NCI-H2196 (cell line): Measurements from ENCODE around the gene NREP.
"Not testable (repeated sequence)": the region's sequence is repeated elsewhere in the genome, so short reads cannot be mapped to it uniquely, and the experiment has no call there.

Experiments used
- DNase-seq: peaks from one replicate; lab custom pipeline; 2025; ENCODE audit not compliant: unreplicated experiment; lab: John Stamatoyannopoulos, UW

The NREP gene

DNA sequence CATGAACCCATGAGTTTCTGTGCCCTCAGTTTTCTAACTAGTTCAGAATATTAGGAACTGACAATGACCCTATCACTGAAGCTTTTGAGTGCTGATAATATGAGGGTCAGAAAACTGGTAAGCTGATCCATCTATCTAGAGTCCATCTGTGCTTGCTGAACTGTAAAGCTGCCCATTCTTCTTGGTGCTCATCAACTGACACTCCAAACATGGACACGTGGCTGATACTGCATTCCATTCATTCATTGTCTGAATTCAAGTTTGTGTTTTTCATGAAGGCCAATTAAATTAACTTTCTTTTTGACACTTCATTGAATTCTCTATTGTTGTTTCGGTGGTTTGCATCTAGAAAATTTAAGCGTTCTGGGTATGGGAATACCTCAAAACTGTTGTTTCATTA, 17.6 kb downstream of the NREP start:
- no peak for DNase-seq

DNA sequence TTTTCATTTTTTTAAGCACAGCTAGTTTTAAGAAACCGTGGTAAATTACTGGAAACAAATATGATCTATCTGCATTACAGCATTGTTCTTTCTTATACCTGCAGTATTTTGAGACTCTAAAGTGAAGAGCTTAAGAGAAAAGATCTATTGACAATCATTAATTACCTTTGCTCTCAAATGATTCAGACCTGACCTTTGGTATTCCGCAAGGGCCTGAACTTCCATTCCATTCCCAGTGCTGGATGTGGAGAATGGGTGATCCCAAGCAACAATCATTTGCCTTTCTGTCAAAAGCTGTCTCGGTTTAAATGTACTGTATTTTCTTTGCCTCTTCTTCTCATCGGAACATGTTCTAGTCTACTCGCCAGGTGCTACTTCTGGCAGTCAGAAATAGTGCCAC, 18.9 kb downstream of the NREP start:
- no peak for DNase-seq

DNA sequence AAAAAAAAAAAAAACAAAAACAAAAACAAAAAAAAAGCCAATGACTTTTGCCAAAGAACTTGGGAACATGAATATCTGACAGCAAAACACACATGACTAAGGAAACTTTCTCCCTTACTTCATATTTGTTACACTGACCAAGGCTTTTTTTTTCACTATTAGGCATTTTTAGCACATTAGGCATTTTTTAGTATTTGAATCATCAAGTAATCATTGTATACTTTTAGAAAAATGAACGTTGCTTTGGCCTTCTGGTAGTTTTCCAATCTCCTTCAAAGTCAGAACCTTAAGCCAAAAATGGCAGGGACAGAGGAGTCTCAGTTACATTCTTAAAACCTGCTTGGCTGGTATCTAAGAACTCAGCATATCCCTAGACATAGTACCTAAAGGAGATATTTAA, 19.3 kb downstream of the NREP start:
- no peak for DNase-seq

DNA sequence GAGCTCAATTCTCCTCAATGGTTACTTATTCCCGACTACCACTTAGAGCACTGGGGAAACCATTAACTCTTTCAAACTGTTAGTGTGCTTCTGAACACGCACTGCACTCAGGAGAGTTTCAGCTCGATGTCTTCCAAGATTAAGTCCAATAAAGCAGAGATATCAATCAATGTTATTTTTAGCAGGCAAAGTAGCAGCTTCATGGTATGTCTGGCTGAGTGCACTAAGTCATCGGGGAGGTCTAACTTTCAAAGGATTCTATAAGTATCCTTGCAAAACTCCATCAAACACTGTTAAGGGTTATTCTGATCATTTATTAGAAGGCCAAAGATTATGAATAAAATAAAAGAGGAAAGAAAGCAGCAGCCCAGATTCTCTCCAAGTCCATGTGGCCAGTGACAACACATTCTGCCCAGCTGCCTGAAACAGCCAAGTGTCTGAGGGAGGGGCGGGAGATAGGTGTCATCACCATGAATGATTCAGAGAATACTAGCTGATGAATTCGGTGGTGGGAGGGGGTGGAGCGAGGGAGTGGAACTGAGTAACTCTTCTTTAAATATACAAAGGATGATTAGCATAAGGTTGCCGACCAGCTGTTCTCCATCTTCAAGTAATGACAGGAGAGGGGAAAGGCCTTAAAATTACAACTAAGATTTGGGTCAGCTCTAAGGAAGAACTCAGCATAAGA, 21.3 kb downstream of the NREP start:
- no peak for DNase-seq

DNA sequence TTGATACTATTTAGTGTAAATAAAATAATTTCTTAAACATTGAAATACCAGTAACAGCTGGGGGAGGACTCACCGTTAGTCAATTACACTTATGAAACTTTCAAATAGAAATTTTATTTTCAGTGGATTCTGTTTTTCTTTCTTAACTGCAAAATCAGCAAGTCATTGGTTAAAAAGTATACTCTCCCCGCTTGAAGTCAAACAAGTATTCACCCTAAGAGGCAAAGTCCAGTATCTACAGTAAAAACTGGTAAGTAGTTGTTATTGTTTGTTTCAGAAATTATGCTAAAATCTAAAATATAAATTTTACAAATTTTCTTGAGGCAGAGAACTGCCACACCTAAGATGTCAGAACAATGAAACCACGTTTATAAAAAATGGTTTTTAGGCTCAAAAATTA, 22.4 kb downstream of the NREP start:
- no peak for DNase-seq

- no peak for DNase-seq
Observed at GRCh38 chr5:111734013-111734412, 23.0 kb downstream of the NREP start.

- DNase-seq = no peak
Observed at GRCh38 chr5:111733571-111733970, 23.4 kb downstream of the NREP start.

DNA sequence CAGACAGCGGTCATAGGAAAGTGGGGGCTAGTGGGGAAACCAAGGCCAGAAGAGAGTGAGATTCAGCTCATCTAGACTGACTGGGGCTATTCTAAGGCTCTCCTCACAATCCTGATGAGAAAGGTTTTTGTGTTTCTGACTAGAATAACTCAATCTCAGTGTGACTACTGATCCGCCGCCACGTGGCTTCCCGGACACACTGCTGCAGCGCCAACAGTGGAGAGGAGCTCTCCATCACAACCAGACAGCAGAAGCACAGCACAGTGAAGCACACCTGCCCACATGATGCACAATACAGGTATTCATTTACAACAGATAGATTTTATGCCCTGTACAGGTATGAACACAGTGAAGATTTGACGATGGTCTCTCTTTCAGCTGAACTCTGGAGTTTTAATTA, 25.4 kb downstream of the NREP start:
- DNase-seq = no peak

DNA sequence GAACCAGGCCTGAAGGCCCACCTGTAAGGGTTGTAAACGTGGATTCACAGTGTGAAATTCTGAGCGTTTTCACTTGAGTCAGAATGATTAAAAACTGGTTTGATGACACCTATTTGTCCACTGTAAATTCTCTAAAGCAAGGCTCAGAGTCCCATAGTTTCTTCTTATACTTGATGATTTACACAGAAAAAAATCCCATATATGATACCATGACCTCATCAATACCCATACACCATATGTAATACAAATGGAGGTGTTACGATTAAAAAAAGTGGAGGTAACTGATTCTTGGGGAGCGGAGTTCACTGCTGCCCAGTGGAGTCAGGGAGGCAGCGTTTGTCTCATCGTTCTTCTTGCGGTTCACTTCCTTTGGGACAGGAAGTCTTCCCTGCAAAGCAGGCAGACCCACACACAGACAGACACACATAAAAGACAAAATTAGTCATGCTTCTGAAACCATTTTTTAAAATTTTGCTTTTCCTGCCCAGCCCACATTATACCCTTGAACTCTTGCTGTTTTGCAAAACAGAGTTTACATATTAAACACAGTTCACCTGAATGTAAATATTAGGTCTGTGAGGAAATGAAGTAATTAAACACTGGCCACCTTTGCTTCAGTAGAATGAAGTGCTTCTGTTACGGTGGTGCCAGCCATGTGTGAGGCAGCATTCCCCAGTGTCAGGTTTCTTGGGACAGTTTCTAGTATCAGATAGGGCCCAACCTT, 26.2 kb downstream of the NREP start:
- DNase-seq = peak; percentile 19

- DNase-seq = no peak
Observed at GRCh38 chr5:111728941-111729340, 28.1 kb downstream of the NREP start.

DNA sequence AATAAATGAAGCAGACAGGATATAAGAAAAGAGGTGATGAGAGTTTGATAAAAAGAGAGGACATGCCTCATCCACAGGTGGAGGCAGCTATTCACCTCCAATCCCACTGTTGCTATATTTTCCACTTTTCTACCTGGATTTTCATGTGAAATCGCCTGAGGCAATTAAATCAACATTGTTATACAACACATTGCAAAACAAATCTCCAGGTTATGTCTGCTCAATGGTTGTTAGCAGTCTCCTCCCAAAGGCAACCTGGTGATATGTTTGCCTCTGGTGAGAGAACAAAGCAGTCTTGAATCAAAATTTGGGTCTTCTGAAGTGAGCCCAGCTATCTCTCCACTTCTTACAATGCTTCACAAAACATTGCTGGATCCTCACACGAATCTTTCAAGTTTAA, 30.0 kb downstream of the NREP start:
- DNase-seq = no peak

DNA sequence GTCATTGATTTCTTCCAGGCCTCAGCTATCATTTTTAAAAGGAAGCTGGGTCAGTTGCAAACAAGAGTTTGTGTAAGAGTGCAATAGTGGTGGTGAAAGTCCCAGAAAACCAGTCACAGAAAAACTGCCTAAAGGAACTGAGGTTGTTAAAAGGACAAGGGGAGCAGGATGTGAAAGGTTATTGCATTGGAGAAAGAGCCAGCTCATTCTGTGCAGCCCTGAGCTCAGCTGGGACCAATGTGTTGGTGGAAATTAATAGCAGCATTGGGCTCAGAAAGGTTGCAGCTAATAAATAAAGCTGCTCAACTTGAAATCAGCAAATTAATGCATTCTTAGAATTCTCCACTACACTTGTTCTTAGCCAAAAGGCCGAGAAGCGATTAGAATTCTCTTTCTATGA, 34.9 kb downstream of the NREP start:
- no peak for DNase-seq

DNA sequence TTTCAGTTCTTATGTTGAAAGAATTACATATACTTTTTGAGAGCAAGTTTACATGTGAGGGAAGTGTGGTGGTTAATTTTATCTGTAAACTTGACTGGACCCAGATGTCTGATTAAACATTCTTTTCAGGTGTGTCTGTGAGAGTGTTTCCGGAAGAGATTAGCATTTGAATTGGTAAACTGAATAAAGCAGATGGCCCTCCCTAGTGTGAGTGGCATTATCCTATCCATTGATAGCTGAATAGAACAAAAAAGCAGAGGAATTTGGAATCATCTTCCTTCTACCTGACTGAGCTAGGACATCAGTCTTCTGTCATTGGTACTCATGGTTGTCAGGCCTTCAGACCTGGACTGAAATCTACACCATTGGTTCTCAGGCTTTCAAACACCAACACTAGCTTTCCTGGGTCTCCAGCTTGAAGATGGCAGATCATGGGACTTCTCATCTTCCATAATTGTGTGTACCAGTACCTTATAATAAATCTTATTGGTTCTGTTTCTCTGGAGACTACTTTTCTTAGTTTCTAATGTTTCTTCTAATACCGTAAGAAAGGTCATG, 36.6 kb downstream of the NREP start:
- no peak for DNase-seq

GRCh38 chr5:111719773-111720172, 37.2 kb downstream of the NREP start:
- DNase-seq = no peak

DNA sequence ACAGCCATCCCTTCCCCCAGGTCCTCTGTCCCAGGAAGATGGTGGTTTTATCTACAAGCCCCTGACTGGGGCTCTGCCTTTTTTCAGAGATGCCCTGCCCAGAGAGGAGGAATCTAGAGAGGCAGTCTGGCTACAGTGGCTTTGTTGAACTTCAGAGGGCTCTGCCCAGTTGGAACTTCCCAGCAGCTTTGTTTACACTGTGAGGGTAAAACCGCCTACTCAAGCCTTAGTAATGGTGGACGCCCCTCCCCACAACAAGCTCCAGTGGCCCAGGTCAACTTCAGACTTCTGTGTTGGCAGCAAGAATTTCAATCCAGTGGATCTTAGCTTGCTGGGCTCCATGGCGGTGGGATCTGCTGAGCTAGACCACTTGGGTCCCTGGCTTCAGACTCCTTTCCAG, 40.2 kb downstream of the NREP start:
- DNase-seq = not testable (repeated sequence)

GRCh38 chr5:111707630-111708164, 49.3 kb downstream of the NREP start:
- DNase-seq = no peak

DNA sequence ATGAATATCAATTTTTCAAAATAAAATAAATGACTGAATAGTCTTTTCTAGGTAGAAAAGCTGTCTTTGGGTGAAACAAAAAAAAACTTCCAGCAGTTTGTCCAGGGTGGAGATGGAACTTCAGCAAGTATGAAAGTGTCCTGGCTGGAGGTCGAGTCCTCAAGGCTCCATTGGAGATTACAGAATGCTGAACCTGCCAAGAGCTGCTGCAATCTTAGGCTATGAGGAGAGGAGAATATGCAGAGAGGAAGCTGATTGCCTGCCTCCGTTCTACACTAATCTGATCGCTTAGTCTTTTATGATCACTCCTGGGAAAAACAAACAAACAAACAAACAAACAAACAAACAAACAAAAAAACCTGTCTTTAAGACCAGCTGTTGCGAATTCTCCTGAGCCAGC, 50.6 kb downstream of the NREP start:
- DNase-seq = no peak

DNA sequence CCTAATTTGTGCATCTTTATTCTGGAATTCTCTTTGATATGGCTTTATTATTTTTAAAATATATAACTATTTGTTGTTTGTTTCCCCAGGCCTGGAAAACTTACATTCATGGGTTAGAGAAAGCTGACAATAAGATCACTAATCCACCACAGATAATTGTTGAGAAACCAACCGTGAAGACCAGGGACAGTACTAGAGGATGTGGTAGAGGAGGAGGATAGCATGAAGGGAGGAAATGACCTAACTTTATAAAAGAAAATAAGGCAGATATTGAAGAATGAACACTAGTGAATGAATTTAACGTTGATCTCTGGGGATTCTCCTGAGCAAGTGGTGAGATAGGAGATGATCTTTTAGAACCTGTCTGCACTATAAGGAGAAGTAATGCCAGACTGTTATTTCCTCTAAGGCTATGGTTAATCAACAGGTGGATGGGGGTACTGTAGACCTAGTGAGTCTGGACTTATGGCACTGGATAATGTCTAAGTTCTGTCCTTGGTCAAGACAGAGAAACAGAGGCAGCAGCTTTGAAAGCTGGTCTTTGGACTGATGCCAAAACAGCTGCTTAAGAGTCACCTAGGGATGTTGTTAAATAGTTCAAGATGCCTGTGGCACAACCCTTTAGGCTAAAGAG, 52.4 kb downstream of the NREP start:
- no peak for DNase-seq

DNA sequence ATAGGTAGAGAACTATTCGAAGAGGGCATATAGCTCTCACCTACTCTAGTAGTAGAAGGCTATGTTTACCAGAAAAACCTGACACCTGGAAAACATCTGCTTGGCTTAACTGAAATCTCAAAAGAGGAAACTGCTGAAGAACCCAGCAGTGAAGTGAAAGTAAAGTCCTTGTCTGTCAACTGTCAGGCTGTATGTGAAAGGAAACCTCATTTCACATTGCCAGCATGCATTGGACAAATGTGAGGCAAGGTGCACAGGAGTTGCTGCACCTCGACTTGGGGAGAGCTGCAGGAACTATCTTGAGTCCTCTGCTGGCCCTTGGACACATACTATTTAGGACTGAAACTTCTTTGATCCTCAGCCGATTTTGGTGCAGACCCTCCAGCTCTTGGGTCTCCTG, 53.3 kb downstream of the NREP start:
- no peak for DNase-seq

DNA sequence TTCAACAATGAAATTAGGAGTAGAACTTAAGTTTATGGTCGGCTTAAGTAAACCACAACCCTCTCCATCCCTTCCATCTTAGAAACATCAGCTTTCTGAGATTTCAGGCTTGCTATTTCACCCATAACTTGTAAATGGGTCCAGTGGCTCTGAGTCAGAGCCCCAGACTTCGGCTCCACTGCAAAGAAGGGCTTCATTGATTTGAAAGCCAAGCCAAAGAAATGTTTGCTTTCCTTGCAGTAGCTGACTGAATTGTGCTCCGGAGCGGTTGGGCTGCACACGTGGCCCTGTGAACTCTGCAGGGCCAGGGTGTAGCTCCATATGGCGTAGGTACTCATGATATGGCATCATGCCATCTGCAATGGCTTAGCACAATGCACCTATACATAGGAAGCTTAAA, 57.0 kb downstream of the NREP start:
- no peak for DNase-seq

- DNase-seq = no peak
Observed at GRCh38 chr5:111699324-111699723, 57.7 kb downstream of the NREP start.
